Cardiac fibroblast (primary cell): ENCODE data around the gene CDKN3.
"Not testable (repeated sequence)": the region's sequence is repeated elsewhere in the genome, so short reads cannot be mapped to it uniquely, and the experiment has no call there.

ENCODE experiments used
- DNase-seq, 2 donors: peaks; one replicate each; pipeline versions ENCODE4 v3.0.0 to v3.0.0-alpha.2; 2010; ENCODE audit warnings: low read depth in 2 of 2
- H3K4me3 ChIP-seq, 2 donors: replicated peaks in 1 of 2; 1 replicate in 1 of 2; 2 replicates in 1 of 2; pipeline ENCODE4 v1.5.1; 2011; ENCODE audit warnings: low read depth in 2 of 2, low read length in 2 of 2, mild to moderate bottlenecking in 2 of 2, moderate library complexity in 1 of 2
- CTCF ChIP-seq: IDR thresholded peaks from one replicate; pipeline ENCODE4 v1.5.1; 2011; ENCODE audit warnings: low read depth, mild to moderate bottlenecking, low read length, inconsistent platforms

The CDKN3 gene

GRCh38 chr14:54396183-54396492 lies 669 bp upstream of the CDKN3 start:
- DNase-seq = no peak
- no peak for TF ChIP-seq CTCF
- peak overlapping the region; percentile 57 to 58 for H3K4me3 ChIP-seq

GRCh38 chr14:54399560-54399959 lies 2.8 kb downstream of the CDKN3 start:
- TF ChIP-seq CTCF = no peak
- no peak for DNase-seq
- H3K4me3 ChIP-seq = no peak overlapping the region

- not testable (repeated sequence) for DNase-seq, H3K4me3 ChIP-seq
Observed at GRCh38 chr14:54403401-54404005, 6.7 kb downstream of the CDKN3 start.

- DNase-seq = no peak
- TF ChIP-seq CTCF = no peak
- no peak overlapping the region for H3K4me3 ChIP-seq
Observed at GRCh38 chr14:54410215-54410614, 13.4 kb downstream of the CDKN3 start.

GRCh38 chr14:54411371-54411770 lies 14.6 kb downstream of the CDKN3 start:
- H3K4me3 ChIP-seq = no peak overlapping the region
- no peak for TF ChIP-seq CTCF
- DNase-seq = no peak

GRCh38 chr14:54420478-54421142 lies 23.8 kb downstream of the CDKN3 start:
- DNase-seq = peak; percentile 69 to 76
- peak; percentile 67 for TF ChIP-seq CTCF

GRCh38 chr14:54423991-54424390 lies 27.2 kb downstream of the CDKN3 start:
- TF ChIP-seq CTCF = no peak
- DNase-seq = peak in 1 of 2 donors; percentile 30
- no peak overlapping the region for H3K4me3 ChIP-seq

More at GRCh38 chr14:54420478-54421142, 23.8 kb downstream of the CDKN3 start:
- no peak overlapping the region for H3K4me3 ChIP-seq
